Mesenchymal stem cell (in vitro differentiated cells and primary cell): Measurements from ENCODE around the gene SMG1.
"Not testable (repeated sequence)": the region's sequence is repeated elsewhere in the genome, so short reads cannot be mapped to it uniquely, and the experiment has no call there.

Experiments used
- DNase-seq: peaks from one replicate; pipeline ENCODE4 v3.0.0-alpha.2; 2013
- H2AFZ ChIP-seq: one replicate; pipeline ENCODE4 v1.6.1; 2013; ENCODE audit warnings: low read depth, mild to moderate bottlenecking, control low read depth, inconsistent platforms, low read length, moderate library complexity
- H2AK5ac ChIP-seq: 2 replicates; pipeline ENCODE4 v1.6.1; 2013; ENCODE audit warnings: low read length, moderate library complexity, mild to moderate bottlenecking, inconsistent platforms; ENCODE audit not compliant: severe bottlenecking
- H2BK120ac ChIP-seq: one replicate; pipeline ENCODE4 v1.6.1; 2013; ENCODE audit warnings: low read depth, mild to moderate bottlenecking, inconsistent platforms, low read length, moderate library complexity
- H2BK12ac ChIP-seq, 2 experiments: one replicate each; pipeline ENCODE4 v1.6.1; 2013; ENCODE audit warnings: inconsistent platforms in 2 of 2, low read length in 2 of 2, mild to moderate bottlenecking in 2 of 2, moderate library complexity in 2 of 2, control low read depth in 1 of 2
- H2BK15ac ChIP-seq: one replicate; pipeline ENCODE4 v1.6.1; 2013; ENCODE audit warnings: mild to moderate bottlenecking, low read depth, inconsistent platforms; ENCODE audit not compliant: poor library complexity, severe bottlenecking
- H2BK5ac ChIP-seq: 2 replicates; pipeline ENCODE4 v1.6.1; 2013; ENCODE audit warnings: low read depth, mild to moderate bottlenecking, low read length, control low read depth, inconsistent platforms; ENCODE audit not compliant: poor library complexity, severe bottlenecking
- H3K14ac ChIP-seq, 2 experiments: one replicate each; pipeline ENCODE4 v1.6.1; 2013; ENCODE audit warnings: inconsistent platforms in 2 of 2, low read length in 2 of 2, control low read depth in 1 of 2, mild to moderate bottlenecking in 1 of 2, moderate library complexity in 1 of 2
- H3K18ac ChIP-seq, 2 experiments: one replicate each; pipeline ENCODE4 v1.6.1; 2013; ENCODE audit warnings: inconsistent platforms in 2 of 2, low read length in 2 of 2, control low read depth in 1 of 2, low read depth in 1 of 2, mild to moderate bottlenecking in 1 of 2
- H3K23ac ChIP-seq, 2 experiments: one replicate each; pipeline ENCODE4 v1.6.1; 2013; ENCODE audit warnings: inconsistent platforms in 2 of 2, low read length in 2 of 2, mild to moderate bottlenecking in 2 of 2, moderate library complexity in 2 of 2, control low read depth in 1 of 2
- H3K27ac ChIP-seq: 2 replicates; pipeline ENCODE4 v1.5.1; 2013; ENCODE audit warnings: mild to moderate bottlenecking, moderate library complexity, low read length, control low read depth, inconsistent platforms; ENCODE audit not compliant: poor library complexity, severe bottlenecking
- H3K27me3 ChIP-seq, 2 experiments: 2 replicates each; pipeline versions ENCODE4 v1.6.1 to v1.7.0; 2013; ENCODE audit warnings: low read length in 2 of 2, mild to moderate bottlenecking in 2 of 2, moderate library complexity in 2 of 2, control low read depth in 1 of 2, inconsistent platforms in 1 of 2; ENCODE audit not compliant: control insufficient read depth in 1 of 2, insufficient read depth in 1 of 2
- H3K36me3 ChIP-seq, 2 experiments: 2 replicates each; pipeline versions ENCODE4 v1.6.1 to v1.7.0; 2013; ENCODE audit warnings: low read length in 2 of 2, control low read depth in 1 of 2, inconsistent platforms in 1 of 2, low read depth in 1 of 2, mild to moderate bottlenecking in 1 of 2; ENCODE audit not compliant: insufficient read depth in 2 of 2, control insufficient read depth in 1 of 2
- H3K4ac ChIP-seq, 2 experiments: one replicate each; pipeline ENCODE4 v1.6.1; 2013; ENCODE audit warnings: inconsistent platforms in 2 of 2, low read length in 2 of 2, mild to moderate bottlenecking in 2 of 2, moderate library complexity in 2 of 2, control low read depth in 1 of 2, low read depth in 1 of 2
- H3K4me1 ChIP-seq: 2 replicates; pipeline ENCODE4 v1.6.1; 2013; ENCODE audit warnings: low read depth, low read length, control low read depth; ENCODE audit not compliant: control insufficient read depth, insufficient read depth
- H3K4me2 ChIP-seq: 2 replicates; pipeline ENCODE4 v1.6.1; 2013; ENCODE audit warnings: low read length, mild to moderate bottlenecking, inconsistent platforms; ENCODE audit not compliant: poor library complexity, severe bottlenecking
- H3K4me3 ChIP-seq, 2 experiments: 2 replicates each; pipeline versions ENCODE4 v1.5.1 to v1.7.0; 2013; ENCODE audit warnings: low read length in 2 of 2, mild to moderate bottlenecking in 2 of 2, control low read depth in 1 of 2, low read depth in 1 of 2; ENCODE audit not compliant: insufficient read depth in 1 of 2
- H3K79me1 ChIP-seq: replicated peaks from 2 replicates; pipeline ENCODE4 v1.6.1; 2013; ENCODE audit warnings: mild to moderate bottlenecking, control low read depth, low read length, inconsistent platforms; ENCODE audit not compliant: poor library complexity, severe bottlenecking
- H3K9ac ChIP-seq: 2 replicates; pipeline ENCODE4 v1.7.0; 2013; ENCODE audit warnings: mild to moderate bottlenecking, low read length, moderate library complexity
- H3K9me3 ChIP-seq: 2 replicates; pipeline ENCODE4 v1.7.0; 2013; ENCODE audit warnings: mild to moderate bottlenecking, low read length; ENCODE audit not compliant: control insufficient read depth
- H4K8ac ChIP-seq: one replicate; pipeline ENCODE4 v1.6.1; 2013; ENCODE audit warnings: inconsistent platforms, mild to moderate bottlenecking, low read length, moderate library complexity
- H4K91ac ChIP-seq: one replicate; pipeline ENCODE4 v1.6.1; 2013; ENCODE audit warnings: mild to moderate bottlenecking, low read length, inconsistent platforms
- WGBS: methylation state at CpG from one replicate; pipeline ENCODE4 v1.1.7; 2013; ENCODE audit warnings: mixed read lengths; 5-methylcytosine and 5-hydroxymethylcytosine counted together

Gene SMG1

DNA sequence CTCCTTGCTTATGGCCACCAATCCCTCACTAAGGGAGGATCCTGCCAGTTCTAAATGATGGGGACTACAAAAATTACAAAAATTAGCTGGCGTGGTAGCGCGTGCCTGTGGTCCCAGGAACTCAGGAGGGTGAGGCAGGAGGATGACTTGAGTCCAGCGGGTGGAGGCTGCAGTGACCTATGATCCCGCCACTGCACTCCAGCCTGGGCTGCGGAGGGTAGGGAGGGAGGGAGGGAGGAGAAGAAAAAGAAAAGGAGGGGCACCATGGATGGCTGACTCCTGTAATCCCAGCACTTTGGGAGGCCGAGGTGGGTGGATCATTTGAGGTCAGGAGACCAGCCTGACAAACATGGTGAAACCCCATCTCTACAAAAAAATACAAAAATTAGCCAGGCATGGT is 1.9 kb upstream of the SMG1 start:
- not testable (repeated sequence) for H3K18ac ChIP-seq, H3K4ac ChIP-seq, H2AFZ ChIP-seq, DNase-seq, H3K9ac ChIP-seq, H4K91ac ChIP-seq, H2BK12ac ChIP-seq, H3K4me3 ChIP-seq, H3K36me3 ChIP-seq, H3K79me1 ChIP-seq, H3K9me3 ChIP-seq, H3K4me1 ChIP-seq, H3K27ac ChIP-seq, H3K4me2 ChIP-seq, H3K27me3 ChIP-seq, H2BK15ac ChIP-seq, H3K23ac ChIP-seq, H4K8ac ChIP-seq, H3K14ac ChIP-seq, H2BK5ac ChIP-seq, H2BK120ac ChIP-seq, H2AK5ac ChIP-seq
- WGBS, result 93% methylated on average over 7 of the region's 7 CpGs

DNA sequence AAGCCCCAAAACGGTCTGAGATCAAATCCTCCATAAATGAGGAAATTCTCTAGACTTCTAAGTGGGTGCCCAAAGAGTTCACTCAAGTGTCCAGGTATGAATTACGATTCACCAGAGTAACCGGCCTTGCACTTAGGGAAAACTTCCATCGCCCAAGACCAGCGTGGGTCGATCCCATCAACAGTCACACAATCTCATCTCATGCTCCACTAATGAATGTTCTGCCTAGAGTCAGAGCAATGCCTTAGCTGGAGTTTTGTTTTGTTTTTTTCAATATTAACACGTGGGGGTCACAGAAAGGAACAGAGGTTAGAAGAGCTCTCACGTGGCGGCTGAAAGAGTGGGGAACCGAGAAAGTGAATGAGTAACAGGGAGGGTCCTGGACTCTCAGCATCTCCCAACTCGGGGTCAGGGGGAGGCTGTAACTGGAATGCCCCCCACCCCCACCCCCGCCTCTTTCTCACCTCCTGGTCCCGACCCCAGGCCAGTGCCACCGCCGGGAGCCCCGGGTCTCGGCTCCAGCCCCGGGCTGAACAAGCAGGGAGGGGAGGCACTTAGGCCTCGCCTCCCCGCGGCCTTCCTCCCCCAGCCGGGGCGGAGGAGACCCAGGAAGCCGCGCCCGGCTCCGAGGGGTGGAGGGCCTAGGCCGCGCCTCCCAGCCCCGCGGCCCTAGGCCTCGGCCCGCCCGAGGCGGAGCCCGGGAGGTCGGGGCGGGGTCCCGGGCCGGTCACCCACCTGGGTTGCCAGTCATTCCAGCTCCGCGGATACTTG is 808 bp downstream of the SMG1 start:
- not testable (repeated sequence) for H2AK5ac ChIP-seq, H3K23ac ChIP-seq, H2BK120ac ChIP-seq, H4K91ac ChIP-seq, H4K8ac ChIP-seq, H2BK5ac ChIP-seq, H3K79me1 ChIP-seq, H3K36me3 ChIP-seq, H3K4ac ChIP-seq, H3K9me3 ChIP-seq, H3K4me1 ChIP-seq, H2BK12ac ChIP-seq, H3K27me3 ChIP-seq
- Histone ChIP-seq H3K9ac (peak overlapping the region; percentile 92), H3K27ac (peak overlapping the region; percentile 32), H3K18ac (peak overlapping the region; percentile 62 to 91), H3K14ac (peak overlapping the region in 1 of 2 experiments; percentile 79), H2BK15ac (peak overlapping the region; percentile 83), H3K4me3 (peak overlapping the region; percentile 75 to 91), H2AFZ (peak overlapping the region; percentile 71), H3K4me2 (peak overlapping the region; percentile 63)
- WGBS, result under 1% methylated on average over 29 of the region's 42 CpGs
- peak; percentile 63 for DNase-seq

DNA sequence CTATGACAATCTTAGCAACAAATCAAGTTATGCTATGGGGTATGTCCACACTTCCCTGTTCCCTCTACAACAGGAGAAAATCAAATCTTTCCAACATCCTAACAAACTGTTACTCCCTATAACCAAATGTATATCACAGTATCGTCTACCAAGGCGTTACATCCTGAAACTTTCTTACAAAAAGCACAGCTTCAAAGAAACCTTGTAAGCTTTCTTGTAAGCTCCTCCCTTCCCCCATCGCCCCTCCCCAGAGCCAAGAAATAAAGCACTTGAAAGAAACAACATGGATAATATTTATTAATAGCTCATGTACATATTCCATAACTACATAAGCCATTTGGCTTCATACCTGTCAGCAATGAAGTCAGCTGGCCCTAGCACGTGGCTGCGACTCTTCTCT is 2.3 kb downstream of the SMG1 start:
- peak overlapping the region; percentile 33 for H3K4me2 ChIP-seq
- H3K18ac ChIP-seq, H3K4me1 ChIP-seq, H3K36me3 ChIP-seq, H3K27me3 ChIP-seq, H2AFZ ChIP-seq, H2BK120ac ChIP-seq, H2AK5ac ChIP-seq, H4K91ac ChIP-seq, H3K79me1 ChIP-seq, H2BK15ac ChIP-seq, H3K23ac ChIP-seq, H3K27ac ChIP-seq, H3K9me3 ChIP-seq, H2BK5ac ChIP-seq, DNase-seq, H2BK12ac ChIP-seq, H3K14ac ChIP-seq, H4K8ac ChIP-seq, H3K4ac ChIP-seq: not testable (repeated sequence)
- 85% methylated on average over 2 of the region's 5 CpGs for WGBS
- H3K9ac ChIP-seq, result peak overlapping the region; percentile 92
- H3K4me3 ChIP-seq, result peak overlapping the region in 1 of 2 experiments; percentile 91

DNA sequence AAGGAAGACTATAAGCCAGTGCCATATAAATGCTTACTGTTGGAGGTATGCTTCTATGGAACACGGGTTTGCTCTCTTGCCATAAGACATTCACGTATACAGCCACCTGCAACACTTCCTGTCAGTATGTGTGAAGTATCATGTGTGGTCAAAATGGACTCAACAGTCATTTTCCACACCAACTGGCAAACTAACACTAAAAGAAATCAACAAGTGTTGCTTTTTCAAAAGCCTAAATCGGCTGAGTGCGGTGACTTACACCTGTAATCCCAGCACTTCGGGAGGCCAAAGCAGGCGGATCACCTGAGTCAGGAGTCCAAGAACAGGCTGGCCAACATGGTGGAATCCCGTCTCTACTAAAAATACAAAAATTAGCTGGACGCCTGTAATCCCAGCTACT is 3.1 kb downstream of the SMG1 start:
- H3K27ac ChIP-seq, H2AK5ac ChIP-seq, H3K4me3 ChIP-seq, H3K9ac ChIP-seq, H2BK15ac ChIP-seq, H4K91ac ChIP-seq, H4K8ac ChIP-seq, H3K18ac ChIP-seq, H2AFZ ChIP-seq, H3K79me1 ChIP-seq, H3K4me1 ChIP-seq, H2BK12ac ChIP-seq, H3K23ac ChIP-seq, H3K4ac ChIP-seq, H2BK120ac ChIP-seq, H2BK5ac ChIP-seq, H3K36me3 ChIP-seq, H3K27me3 ChIP-seq, H3K4me2 ChIP-seq, H3K9me3 ChIP-seq, DNase-seq, H3K14ac ChIP-seq: not testable (repeated sequence)
- 98% methylated on average over 5 of the region's 8 CpGs for WGBS
